HepG2 (cell line): ENCODE measurements around the gene STX8. TPM values are rescaled to one million over a fixed set of nuclear protein-coding genes. Genes with fewer than 3 reads are reported as not detected.

ENCODE experiments used
- ATAC-seq: fragments of 200-7000 bp; cut with Tn5 transposase; 3 replicates; pipeline ENCODE4 v1.9.1; 2020; ENCODE audit warnings: mild to moderate bottlenecking, moderate library complexity
- BruUV-seq: library from RNA; stranded (reverse); fragments of 400-500 nt; replicated peaks from 2 replicates; lab custom pipeline; 2021; lab: Mats Ljungman, UMichigan
- CTCF ChIA-PET: fragments of 300-600 bp; formaldehyde crosslinking; extraction: SDS; loops from one replicate; lab custom pipeline; 2021; ENCODE audit warnings: low total read pairs, inconsistent platforms, low intra/inter-chr PET ratio; lab: Yijun Ruan, JAX
- POLR2A ChIA-PET: fragments of 350-600 bp; sonication (Branson Sonifier 250); formaldehyde crosslinking; loops from one replicate; lab custom pipeline; 2020; ENCODE audit warnings: antibody characterized with exemption, inconsistent platforms; lab: Yijun Ruan, JAX
- DNase-seq: peaks from one replicate; pipeline ENCODE4 v3.0.0-alpha.2; 2015; ENCODE audit warnings: low spot score
- FAIRE-seq: peaks from 3 replicates; lab custom pipeline; 2011; peaks lifted over from hg19 to GRCh38; lab: Jason Lieb, UNC
- H2AFZ ChIP-seq: one replicate; pipeline ENCODE4 v1.6.1; 2011; ENCODE audit warnings: low read length, inconsistent platforms
- H3K27ac ChIP-seq: fragments of 300-600 bp; 3 replicates; pipeline ENCODE4 v1.8.0; 2011; ENCODE audit warnings: mixed run types, mild to moderate bottlenecking, mixed read lengths, low read length, inconsistent platforms; ENCODE audit not compliant: insufficient read depth; ENCODE audit errors: extremely low read length
- H3K27me3 ChIP-seq, 2 experiments: fragments of 200-600 bp in 1 of 2; 2 replicates in 1 of 2; 3 replicates in 1 of 2; pipeline versions ENCODE4 v1.6.0 to v1.8.0; 2011; ENCODE audit warnings: low read length in 2 of 2, mild to moderate bottlenecking in 2 of 2, moderate library complexity in 2 of 2, inconsistent platforms in 1 of 2; ENCODE audit not compliant: insufficient read depth in 2 of 2, control insufficient read depth in 1 of 2
- H3K36me3 ChIP-seq, 2 experiments: fragments of 200-600 bp in 1 of 2; replicated peaks in 1 of 2; 2 replicates in 1 of 2; 3 replicates in 1 of 2; pipeline versions ENCODE4 v1.5.1 to v1.8.0; 2011; ENCODE audit warnings: low read length in 2 of 2, inconsistent platforms in 1 of 2; ENCODE audit not compliant: insufficient read depth in 2 of 2, control insufficient read depth in 1 of 2
- H3K4me1 ChIP-seq: 2 replicates; pipeline ENCODE4 v1.5.1; 2012; ENCODE audit warnings: low read length, inconsistent platforms; ENCODE audit not compliant: insufficient read depth
- H3K4me2 ChIP-seq: 2 replicates; pipeline ENCODE4 v1.6.0; 2011; ENCODE audit warnings: low read depth, low read length, inconsistent platforms
- H3K4me3 ChIP-seq, 3 experiments: fragments of 200-600 bp in 1 of 3; sonication (generic), shearing (Covaris generic) in 1 of 3; replicated peaks in 1 of 3; 2 replicates each; pipeline ENCODE4 v1.5.1; 2011 to 2016; ENCODE audit warnings: low read length in 3 of 3, inconsistent platforms in 2 of 3, low read depth in 2 of 3, mild to moderate bottlenecking in 2 of 3, control low read depth in 1 of 3, mixed read lengths in 1 of 3; ENCODE audit not compliant: insufficient read depth in 1 of 3
- H3K79me2 ChIP-seq: one replicate; pipeline ENCODE4 v1.6.1; 2011; ENCODE audit warnings: low read length, inconsistent platforms; ENCODE audit not compliant: insufficient read depth
- H3K9ac ChIP-seq: 2 replicates; pipeline ENCODE4 v1.6.0; 2011; ENCODE audit warnings: mild to moderate bottlenecking, low read depth, low read length, inconsistent platforms; ENCODE audit not compliant: insufficient read depth
- H3K9me3 ChIP-seq: 2 replicates; pipeline ENCODE4 v1.5.1; 2012; ENCODE audit warnings: mild to moderate bottlenecking, low read length
- H4K20me1 ChIP-seq: 2 replicates; pipeline ENCODE4 v1.6.0; 2011; ENCODE audit warnings: inconsistent platforms, mild to moderate bottlenecking, low read length, moderate library complexity; ENCODE audit not compliant: insufficient read depth
- CREB1 ChIP-seq, 2 experiments: fragments of 450-650 bp in 1 of 2; IDR thresholded peaks; 2 replicates each; pipeline ENCODE4 v1.6.1; 2016 to 2017; ENCODE audit warnings: control low read depth in 1 of 2, mild to moderate bottlenecking in 1 of 2, missing compliant biosample characterization in 1 of 2, missing genetic modification characterization in 1 of 2
- EHMT2 ChIP-seq: fragments of 200-600 bp; sonication (generic); IDR thresholded peaks from 2 replicates; pipeline ENCODE4 v1.7.0; 2017; ENCODE audit warnings: antibody characterized with exemption, low read depth, low read length, borderline replicate concordance
- HNRNPH1 ChIP-seq: fragments of 200-400 bp; formaldehyde crosslinking; optimal IDR thresholded peaks from 2 replicates; pipeline ENCODE3; 2017; ENCODE audit warnings: mild to moderate bottlenecking, low read depth, low read length
- IRF2 ChIP-seq: IDR thresholded peaks from 2 replicates; pipeline ENCODE4 v1.6.1; 2018; ENCODE audit warnings: missing genetic modification reagents, missing compliant biosample characterization
- KDM5B ChIP-seq: sonication (generic); formaldehyde crosslinking; IDR thresholded peaks from 2 replicates; pipeline ENCODE4 v1.4.0; 2020; ENCODE audit warnings: missing genetic modification reagents, mild to moderate bottlenecking, borderline replicate concordance
- ZKSCAN8 ChIP-seq: IDR thresholded peaks from 2 replicates; pipeline ENCODE4 v1.6.1; 2016; ENCODE audit warnings: borderline replicate concordance, missing genetic modification reagents, missing compliant biosample characterization
- ZNF180 ChIP-seq: sonication (generic); formaldehyde crosslinking; IDR thresholded peaks from 2 replicates; pipeline ENCODE4 v1.4.0; 2020; ENCODE audit warnings: low read depth, missing genetic modification reagents, borderline replicate concordance
- ZNF556 ChIP-seq: sonication (generic); formaldehyde crosslinking; IDR thresholded peaks from 2 replicates; pipeline ENCODE4 v1.4.0; 2020; ENCODE audit warnings: mild to moderate bottlenecking, missing genetic modification reagents, borderline replicate concordance
- ZNF570 ChIP-seq: sonication (generic); formaldehyde crosslinking; IDR thresholded peaks from 2 replicates; pipeline ENCODE4 v1.4.0; 2020; ENCODE audit warnings: mild to moderate bottlenecking, missing genetic modification reagents, borderline replicate concordance
- WGBS: methylation state at CpG from one replicate; pipeline ENCODE4 v1.1.6; 2017; ENCODE audit warnings: low lambda C conversion rate; 5-methylcytosine and 5-hydroxymethylcytosine counted together
- in situ Hi-C: cut with HindIII; loops from 2 replicates; pipeline ENCODE4 v1.10.0; 2017; ENCODE audit warnings: low pct_unique_long_range_greater_than_20kb; ENCODE audit not compliant: extremely low pct_ligation_motif_present
- intact Hi-C: fragments of 100-400 bp; cut with micrococcal nuclease; formaldehyde crosslinking; loops from one replicate; pipeline ENCODE4 v1.10.0; 2022; ENCODE audit not compliant: unreplicated experiment
- polyA plus RNA-seq, 8 experiments: library from polyadenylated mRNA; depleted of rRNA in 3 of 8; stranded (reverse) in 7 of 8; unstranded in 1 of 8; fragments of >200 nt; fragmentation: Illumina TruSeq in 4 of 8; extraction: Trizol in 4 of 8; gene quantifications; 2 replicates each; pipeline versions ENCODE4 v1.2.1 to v1.2.3, GENCODE V29; 2011 to 2016; ENCODE audit warnings: low read depth in 4 of 8, missing spikeins in 1 of 8, mixed read lengths in 1 of 8; ENCODE audit not compliant: insufficient read depth in 1 of 8
- total RNA-seq, 5 experiments: library from RNA; depleted of rRNA; stranded (reverse); fragments of >200 nt; fragmentation: Illumina TruSeq; extraction: Trizol; gene quantifications; 2 replicates each; pipeline ENCODE4 v1.2.3, GENCODE V29; 2016; ENCODE audit warnings: low read depth in 1 of 5
- TF ChIP-seq, protein P1 (sequence below): IDR thresholded peaks from 2 replicates; pipeline ENCODE4 v1.6.1; 2016; ENCODE audit warnings: missing compliant biosample characterization, missing genetic modification reagents, borderline replicate concordance
- TF ChIP-seq, protein P2 (sequence below): sonication (generic); formaldehyde crosslinking; IDR thresholded peaks from 2 replicates; pipeline ENCODE4 v1.8.1; 2022; ENCODE audit warnings: low read depth, mild to moderate bottlenecking, missing genetic modification reagents
- TF ChIP-seq, protein P3 (sequence below), 2 experiments: sonication (generic) in 1 of 2; formaldehyde crosslinking in 1 of 2; IDR thresholded peaks; 2 replicates each; pipeline versions ENCODE4 v1.4.0 to v1.6.1; 2018 to 2020; ENCODE audit warnings: missing genetic modification reagents in 2 of 2, borderline replicate concordance in 1 of 2, low read depth in 1 of 2, mild to moderate bottlenecking in 1 of 2, missing biosample characterization in 1 of 2
- TF ChIP-seq, protein P4 (sequence below): sonication (generic); formaldehyde crosslinking; IDR thresholded peaks from 2 replicates; pipeline ENCODE4 v1.4.0; 2020; ENCODE audit warnings: missing genetic modification reagents
- TF ChIP-seq, protein P5 (sequence below): sonication (generic); formaldehyde crosslinking; IDR thresholded peaks from 2 replicates; pipeline ENCODE4 v1.5.0; 2020; ENCODE audit warnings: missing genetic modification reagents

The STX8 gene
- total and polyA plus RNA-seq, 2 of the 13 experiments (the other 11 are each of a cell fraction or from before 2014, with no cell fraction given), result 36.4 to 53.6 TPM

DNA sequence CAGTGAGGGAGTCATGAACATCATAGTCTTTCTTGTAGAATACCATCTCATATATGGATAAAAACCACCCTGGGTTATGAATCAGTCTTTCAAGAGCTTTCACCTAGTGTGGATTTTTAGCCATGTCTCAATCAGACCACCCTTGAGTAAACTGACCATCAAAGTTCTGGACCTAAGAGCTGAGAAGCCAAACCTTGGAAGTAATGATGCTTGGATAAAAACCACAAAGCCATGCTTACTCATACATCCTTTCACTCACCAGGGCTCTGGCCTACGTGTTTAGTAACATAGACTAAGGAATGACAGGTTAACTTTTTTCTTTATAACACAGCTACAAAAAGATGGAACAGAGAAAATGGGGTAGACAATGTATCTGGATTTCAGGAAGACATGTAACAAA, 167.2 kb downstream of the STX8 start (continued):
- TF ChIP-seq, protein P1, sequence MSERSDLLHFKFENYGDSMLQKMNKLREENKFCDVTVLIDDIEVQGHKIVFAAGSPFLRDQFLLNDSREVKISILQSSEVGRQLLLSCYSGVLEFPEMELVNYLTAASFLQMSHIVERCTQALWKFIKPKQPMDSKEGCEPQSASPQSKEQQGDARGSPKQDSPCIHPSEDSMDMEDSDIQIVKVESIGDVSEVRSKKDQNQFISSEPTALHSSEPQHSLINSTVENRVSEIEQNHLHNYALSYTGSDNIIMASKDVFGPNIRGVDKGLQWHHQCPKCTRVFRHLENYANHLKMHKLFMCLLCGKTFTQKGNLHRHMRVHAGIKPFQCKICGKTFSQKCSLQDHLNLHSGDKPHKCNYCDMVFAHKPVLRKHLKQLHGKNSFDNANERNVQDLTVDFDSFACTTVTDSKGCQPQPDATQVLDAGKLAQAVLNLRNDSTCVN, result no peak
- TF ChIP-seq IRF2 (CRISPR knock-in tag) (no peak), ZKSCAN8 (no peak), EHMT2 (no peak), HNRNPH1 (no peak), ZNF556 (no peak)
- TF ChIP-seq, protein P2, sequence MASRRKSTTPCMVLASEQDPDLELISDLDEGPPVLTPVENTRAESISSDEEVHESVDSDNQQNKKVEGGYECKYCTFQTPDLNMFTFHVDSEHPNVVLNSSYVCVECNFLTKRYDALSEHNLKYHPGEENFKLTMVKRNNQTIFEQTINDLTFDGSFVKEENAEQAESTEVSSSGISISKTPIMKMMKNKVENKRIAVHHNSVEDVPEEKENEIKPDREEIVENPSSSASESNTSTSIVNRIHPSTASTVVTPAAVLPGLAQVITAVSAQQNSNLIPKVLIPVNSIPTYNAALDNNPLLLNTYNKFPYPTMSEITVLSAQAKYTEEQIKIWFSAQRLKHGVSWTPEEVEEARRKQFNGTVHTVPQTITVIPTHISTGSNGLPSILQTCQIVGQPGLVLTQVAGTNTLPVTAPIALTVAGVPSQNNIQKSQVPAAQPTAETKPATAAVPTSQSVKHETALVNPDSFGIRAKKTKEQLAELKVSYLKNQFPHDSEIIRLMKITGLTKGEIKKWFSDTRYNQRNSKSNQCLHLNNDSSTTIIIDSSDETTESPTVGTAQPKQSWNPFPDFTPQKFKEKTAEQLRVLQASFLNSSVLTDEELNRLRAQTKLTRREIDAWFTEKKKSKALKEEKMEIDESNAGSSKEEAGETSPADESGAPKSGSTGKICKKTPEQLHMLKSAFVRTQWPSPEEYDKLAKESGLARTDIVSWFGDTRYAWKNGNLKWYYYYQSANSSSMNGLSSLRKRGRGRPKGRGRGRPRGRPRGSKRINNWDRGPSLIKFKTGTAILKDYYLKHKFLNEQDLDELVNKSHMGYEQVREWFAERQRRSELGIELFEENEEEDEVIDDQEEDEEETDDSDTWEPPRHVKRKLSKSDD, result no peak

DNA sequence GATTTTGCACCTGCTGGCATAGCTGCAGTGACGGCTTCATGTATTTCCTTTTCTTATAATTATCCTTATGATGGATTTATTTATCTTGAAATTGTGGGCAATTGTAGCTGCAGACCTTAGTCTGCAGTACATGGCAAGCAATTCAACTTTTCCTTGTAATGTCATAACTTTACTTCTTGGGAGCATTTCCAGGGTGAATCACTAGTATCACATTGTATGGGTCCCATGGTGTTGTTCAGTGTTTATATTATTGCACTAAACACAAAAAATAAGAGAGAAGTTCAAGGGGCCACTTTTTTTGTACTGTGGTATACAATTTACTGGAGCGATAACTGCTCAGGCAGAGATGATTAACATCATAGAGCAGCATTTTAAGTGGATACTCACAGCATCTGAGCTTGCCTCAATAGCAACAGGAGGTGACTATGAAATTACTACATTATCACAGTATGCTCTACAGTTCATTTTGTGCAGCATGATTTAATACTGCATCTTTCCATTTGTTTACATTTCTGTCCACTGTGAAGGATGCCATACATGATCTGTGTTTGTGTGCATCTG, 169.5 kb downstream of the STX8 start:
- DNase-seq (no peak), ATAC-seq (no peak), FAIRE-seq (no peak)
- no peak overlapping the region for H3K4me3 ChIP-seq
- H3K27ac ChIP-seq, result no peak overlapping the region
- POLR2A ChIA-PET, result no interaction called here
- WGBS, result 92% methylated on average over 2 of the region's 2 CpGs
- H3K79me2 ChIP-seq, result no peaks in the 10 kb centered on the region
- CTCF ChIA-PET, result no interaction called here
- H2AFZ ChIP-seq, result no peak overlapping the region
- no peaks in the 10 kb centered on the region for H3K27me3 ChIP-seq
- H4K20me1 ChIP-seq, result no peaks in the 10 kb centered on the region
- H3K36me3 ChIP-seq, result no peaks in the 10 kb centered on the region
- intact Hi-C loops, result no loop called here
- in situ Hi-C loops, result loop anchor here (10.0 kb wide), 1 partner anchor 109 kb away; no protein-coding TSS in a partner anchor
- BruUV-seq, result no TSS peak
- H3K4me1 ChIP-seq, result no peaks in the 10 kb centered on the region
- H3K4me2 ChIP-seq, result no peak overlapping the region
- no peak overlapping the region for H3K9ac ChIP-seq
- H3K9me3 ChIP-seq, result no peaks in the 10 kb centered on the region
- TF ChIP-seq KDM5B (CRISPR knock-in tag), result no peak
- TF ChIP-seq ZNF570 (CRISPR knock-in tag), result no peak
- TF ChIP-seq, protein P3, sequence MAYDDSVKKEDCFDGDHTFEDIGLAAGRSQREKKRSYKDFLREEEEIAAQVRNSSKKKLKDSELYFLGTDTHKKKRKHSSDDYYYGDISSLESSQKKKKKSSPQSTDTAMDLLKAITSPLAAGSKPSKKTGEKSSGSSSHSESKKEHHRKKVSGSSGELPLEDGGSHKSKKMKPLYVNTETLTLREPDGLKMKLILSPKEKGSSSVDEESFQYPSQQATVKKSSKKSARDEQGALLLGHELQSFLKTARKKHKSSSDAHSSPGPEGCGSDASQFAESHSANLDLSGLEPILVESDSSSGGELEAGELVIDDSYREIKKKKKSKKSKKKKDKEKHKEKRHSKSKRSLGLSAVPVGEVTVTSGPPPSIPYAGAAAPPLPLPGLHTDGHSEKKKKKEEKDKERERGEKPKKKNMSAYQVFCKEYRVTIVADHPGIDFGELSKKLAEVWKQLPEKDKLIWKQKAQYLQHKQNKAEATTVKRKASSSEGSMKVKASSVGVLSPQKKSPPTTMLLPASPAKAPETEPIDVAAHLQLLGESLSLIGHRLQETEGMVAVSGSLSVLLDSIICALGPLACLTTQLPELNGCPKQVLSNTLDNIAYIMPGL (CRISPR knock-in tag; IDR thresholded peaks at IDR 0.05; ENCODE audit: borderline replicate concordance in 1 of 2, low read depth in 1 of 2), result no peak
- TF ChIP-seq, protein P4, sequence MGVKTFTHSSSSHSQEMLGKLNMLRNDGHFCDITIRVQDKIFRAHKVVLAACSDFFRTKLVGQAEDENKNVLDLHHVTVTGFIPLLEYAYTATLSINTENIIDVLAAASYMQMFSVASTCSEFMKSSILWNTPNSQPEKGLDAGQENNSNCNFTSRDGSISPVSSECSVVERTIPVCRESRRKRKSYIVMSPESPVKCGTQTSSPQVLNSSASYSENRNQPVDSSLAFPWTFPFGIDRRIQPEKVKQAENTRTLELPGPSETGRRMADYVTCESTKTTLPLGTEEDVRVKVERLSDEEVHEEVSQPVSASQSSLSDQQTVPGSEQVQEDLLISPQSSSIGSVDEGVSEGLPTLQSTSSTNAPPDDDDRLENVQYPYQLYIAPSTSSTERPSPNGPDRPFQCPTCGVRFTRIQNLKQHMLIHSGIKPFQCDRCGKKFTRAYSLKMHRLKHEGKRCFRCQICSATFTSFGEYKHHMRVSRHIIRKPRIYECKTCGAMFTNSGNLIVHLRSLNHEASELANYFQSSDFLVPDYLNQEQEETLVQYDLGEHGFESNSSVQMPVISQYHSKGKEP, result no peak
- TF ChIP-seq, protein P5, sequence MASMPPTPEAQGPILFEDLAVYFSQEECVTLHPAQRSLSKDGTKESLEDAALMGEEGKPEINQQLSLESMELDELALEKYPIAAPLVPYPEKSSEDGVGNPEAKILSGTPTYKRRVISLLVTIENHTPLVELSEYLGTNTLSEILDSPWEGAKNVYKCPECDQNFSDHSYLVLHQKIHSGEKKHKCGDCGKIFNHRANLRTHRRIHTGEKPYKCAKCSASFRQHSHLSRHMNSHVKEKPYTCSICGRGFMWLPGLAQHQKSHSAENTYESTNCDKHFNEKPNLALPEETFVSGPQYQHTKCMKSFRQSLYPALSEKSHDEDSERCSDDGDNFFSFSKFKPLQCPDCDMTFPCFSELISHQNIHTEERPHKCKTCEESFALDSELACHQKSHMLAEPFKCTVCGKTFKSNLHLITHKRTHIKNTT (CRISPR knock-in tag), result no peak
- TF ChIP-seq ZNF180 (CRISPR knock-in tag), result no peak
- TF ChIP-seq CREB1 (IDR thresholded peaks at IDR 0.05), result no peak
- TF ChIP-seq CREB1 (CRISPR knock-in tag; IDR thresholded peaks at IDR 0.05), result no peak
